Heart right ventricle (tissue), 16 donors: ENCODE data around the gene GNAO1. TPM values are rescaled to one million over a fixed set of nuclear protein-coding genes. Genes with fewer than 3 reads are reported as not detected.

Experiments
- ATAC-seq, 8 donors: fragments of 200-7000 bp; cut with Tn5 transposase; one replicate each; pipeline ENCODE4 v1.9.1; 2020; ENCODE audit warnings: mild to moderate bottlenecking in 8 of 8, moderate library complexity in 8 of 8, moderate number of reproducible peaks in 1 of 8
- DNase-seq, 2 donors: peaks; one replicate each; pipeline ENCODE4 v3.0.0-alpha.2; 2020
- H3K27ac ChIP-seq, 10 donors: fragments of 200-600 bp; sonication (generic) in 2 of 10; one replicate each; pipeline versions ENCODE4 v1.5.0 to v1.8.0; 2020 to 2022; ENCODE audit warnings: mild to moderate bottlenecking in 3 of 10
- H3K27me3 ChIP-seq, 7 donors: fragments of 200-600 bp; one replicate each; pipeline ENCODE4 v1.8.0; 2021 to 2022; ENCODE audit warnings: mild to moderate bottlenecking in 2 of 7
- H3K36me3 ChIP-seq, 9 donors: fragments of 200-600 bp; sonication (generic) in 1 of 9; one replicate each; pipeline versions ENCODE4 v1.5.0 to v1.8.0; 2020 to 2022; ENCODE audit warnings: mild to moderate bottlenecking in 2 of 9
- H3K4me1 ChIP-seq, 9 donors: fragments of 200-600 bp; sonication (generic) in 1 of 9; one replicate each; pipeline versions ENCODE4 v1.5.0 to v1.8.0; 2020 to 2022; ENCODE audit warnings: mild to moderate bottlenecking in 4 of 9
- H3K4me3 ChIP-seq, 10 donors: fragments of 200-600 bp; sonication (generic) in 2 of 10; one replicate each; pipeline versions ENCODE4 v1.5.0 to v1.8.0; 2020 to 2022; ENCODE audit warnings: mild to moderate bottlenecking in 7 of 10, moderate library complexity in 2 of 10
- H3K9me3 ChIP-seq, 11 donors: fragments of 200-600 bp in 10 of 11; sonication (generic) in 2 of 11; one replicate each; pipeline versions ENCODE4 v1.5.0 to v1.8.0; 2013 to 2022; ENCODE audit warnings: mild to moderate bottlenecking in 2 of 11, control low read depth in 1 of 11, moderate library complexity in 1 of 11
- WGBS, 2 donors: extraction: QIAGEN DNeasy Blood & Tissue Kit; methylation state at CpG; one replicate each; pipeline ENCODE4 v1.1.7; 2013; ENCODE audit warnings: inconsistent platforms in 1 of 2; 5-methylcytosine and 5-hydroxymethylcytosine counted together
- intact Hi-C, 10 donors: fragments of 100-400 bp; cut with DNase I; formaldehyde crosslinking; loops; one replicate each; pipeline versions ENCODE4 v1.11.1 to v1.14.2; 2022
- polyA plus RNA-seq, 2 donors: library from polyadenylated mRNA; stranded (reverse); fragments of 200-250 nt; gene quantifications; one replicate each; pipeline ENCODE4 v1.2.3, GENCODE V29; 2013
- total RNA-seq, 10 donors: library from RNA; stranded (reverse); fragmentation: NEBNext Ultra II Directional in 3 of 10; extraction: Animal tissue kit (Norgen Biotek cat#: 25700) in 3 of 10; gene quantifications; one replicate each; pipeline versions ENCODE4 v1.2.1 to v1.2.4, GENCODE V29; 2021 to 2023
- TF ChIP-seq, protein P1 (sequence below), 9 donors: fragments of 200-600 bp; sonication (generic) in 2 of 9; IDR thresholded peaks; one replicate each; pipeline versions ENCODE4 v1.5.0 to v1.8.0; 2021 to 2022; ENCODE audit warnings: antibody characterized with exemption in 9 of 9, mild to moderate bottlenecking in 5 of 9, moderate library complexity in 1 of 9
- donor health status: Arrhythmogenic right ventricular cardiomyopathy.
- donor health status: ischemic (EF 13 %, LVEDD 7.1; RV severe dilation, severe dysfunction).
- donor health status: healthy with polysubstance abuse.
- donor health status: DM: no; HTN: yes; CAD: no.
- donor health status: DM: no; HTN: no; CAD: no.
- donor health status: ischemic (EF 25% LVEDD 6.9; RV normal size, moderate dysfunction).
- donor health status: ischemic (EF 25% LVEDD 5.7; RV mildly dilated, moderate dysfunction).
- donor health status: healthy.
- donor health status: DM: yes; HTN: yes; CAD: no.
- donor health status: Ischemic cardiomyopathy.
- donor health status: ischemic (EF 35%, LVEDD 5.7; RV mildly dilated, moderate dysfunction).
- donor health status: nonischemic (EF 11% LVEDD 7.7; RV severe dilation, severe dysfunction).
- donor health status: DM: yes; HTN: yes; CAD: no.
- donor health status: PGD.
- donor health status: ischemic (EF 29% LVEDD 5.4; RV normal size, mild dysfunction).
- donor health status: nonischemic (EF 23%, LVEDD 6.1; RV moderate dilation, normal function).

The GNAO1 gene
- total and polyA plus RNA-seq, 12 donors: 1.4 to 36.7 (median 13.5) TPM

DNA sequence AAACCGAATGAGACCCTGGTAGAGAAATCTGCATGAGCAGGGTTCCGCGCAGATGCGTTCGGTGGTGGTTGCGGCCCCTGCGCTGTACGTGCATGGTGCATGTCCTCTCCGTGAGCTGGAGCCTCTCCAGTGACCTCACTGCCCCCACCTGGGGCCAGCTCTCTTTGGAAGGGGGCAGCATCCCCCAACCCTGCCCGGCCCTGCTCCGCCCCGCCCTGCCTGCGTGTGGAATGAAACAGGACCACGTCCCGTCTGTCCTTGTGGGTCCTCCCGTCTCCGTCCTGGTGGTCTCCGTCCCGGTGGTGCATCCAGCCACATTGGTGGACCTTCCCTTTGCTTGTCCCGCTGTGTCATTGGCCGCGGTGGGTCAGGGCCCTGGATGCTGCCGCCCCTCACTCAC lies 149.1 kb downstream of the GNAO1 start:
- ATAC-seq: no peak
- no peak overlapping the region for H3K4me3 ChIP-seq
- DNase-seq: no peak
- no peak overlapping the region for H3K27ac ChIP-seq
- TF ChIP-seq, protein P1, sequence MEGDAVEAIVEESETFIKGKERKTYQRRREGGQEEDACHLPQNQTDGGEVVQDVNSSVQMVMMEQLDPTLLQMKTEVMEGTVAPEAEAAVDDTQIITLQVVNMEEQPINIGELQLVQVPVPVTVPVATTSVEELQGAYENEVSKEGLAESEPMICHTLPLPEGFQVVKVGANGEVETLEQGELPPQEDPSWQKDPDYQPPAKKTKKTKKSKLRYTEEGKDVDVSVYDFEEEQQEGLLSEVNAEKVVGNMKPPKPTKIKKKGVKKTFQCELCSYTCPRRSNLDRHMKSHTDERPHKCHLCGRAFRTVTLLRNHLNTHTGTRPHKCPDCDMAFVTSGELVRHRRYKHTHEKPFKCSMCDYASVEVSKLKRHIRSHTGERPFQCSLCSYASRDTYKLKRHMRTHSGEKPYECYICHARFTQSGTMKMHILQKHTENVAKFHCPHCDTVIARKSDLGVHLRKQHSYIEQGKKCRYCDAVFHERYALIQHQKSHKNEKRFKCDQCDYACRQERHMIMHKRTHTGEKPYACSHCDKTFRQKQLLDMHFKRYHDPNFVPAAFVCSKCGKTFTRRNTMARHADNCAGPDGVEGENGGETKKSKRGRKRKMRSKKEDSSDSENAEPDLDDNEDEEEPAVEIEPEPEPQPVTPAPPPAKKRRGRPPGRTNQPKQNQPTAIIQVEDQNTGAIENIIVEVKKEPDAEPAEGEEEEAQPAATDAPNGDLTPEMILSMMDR (IDR thresholded peaks at IDR 0.05): no peak
- 94 to 96% methylated on average over 23 of the region's 23 CpGs for WGBS, 2 donors
- H3K9me3 ChIP-seq: no peaks in the 10 kb centered on the region
- peaks cover 0 to 15% (median 0%) of the 10 kb centered on the region in 9 donors for H3K4me1 ChIP-seq
- H3K36me3 ChIP-seq: peaks cover 0 to 4% (median 0%) of the 10 kb centered on the region in 9 donors
- H3K27me3 ChIP-seq: no peaks in the 10 kb centered on the region
- intact Hi-C loops: no loop called here

DNA sequence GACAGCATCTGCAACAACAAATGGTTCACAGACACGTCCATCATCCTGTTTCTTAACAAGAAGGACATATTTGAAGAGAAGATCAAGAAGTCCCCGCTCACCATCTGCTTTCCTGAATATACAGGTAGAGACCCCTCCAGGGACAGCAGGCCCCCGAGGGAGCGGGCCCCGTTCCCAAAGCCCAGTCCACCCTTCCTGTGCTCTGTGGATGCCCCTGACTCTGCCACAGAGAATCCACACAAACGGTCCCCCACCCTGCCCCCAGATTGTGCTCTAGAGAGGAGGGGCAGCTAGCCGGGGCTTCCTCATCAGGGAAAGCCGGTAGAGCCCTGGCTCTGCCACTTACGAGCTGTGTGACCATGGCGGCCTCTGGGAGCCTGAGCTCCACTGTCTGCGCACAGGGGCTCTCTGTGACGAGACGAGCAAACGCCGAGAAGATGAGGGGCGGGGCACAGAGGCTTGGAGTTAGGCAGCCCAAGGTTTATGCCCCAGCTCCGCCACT lies 149.6 kb downstream of the GNAO1 start:
- WGBS, 2 donors: 90 to 91% methylated on average over 17 of the region's 17 CpGs

DNA sequence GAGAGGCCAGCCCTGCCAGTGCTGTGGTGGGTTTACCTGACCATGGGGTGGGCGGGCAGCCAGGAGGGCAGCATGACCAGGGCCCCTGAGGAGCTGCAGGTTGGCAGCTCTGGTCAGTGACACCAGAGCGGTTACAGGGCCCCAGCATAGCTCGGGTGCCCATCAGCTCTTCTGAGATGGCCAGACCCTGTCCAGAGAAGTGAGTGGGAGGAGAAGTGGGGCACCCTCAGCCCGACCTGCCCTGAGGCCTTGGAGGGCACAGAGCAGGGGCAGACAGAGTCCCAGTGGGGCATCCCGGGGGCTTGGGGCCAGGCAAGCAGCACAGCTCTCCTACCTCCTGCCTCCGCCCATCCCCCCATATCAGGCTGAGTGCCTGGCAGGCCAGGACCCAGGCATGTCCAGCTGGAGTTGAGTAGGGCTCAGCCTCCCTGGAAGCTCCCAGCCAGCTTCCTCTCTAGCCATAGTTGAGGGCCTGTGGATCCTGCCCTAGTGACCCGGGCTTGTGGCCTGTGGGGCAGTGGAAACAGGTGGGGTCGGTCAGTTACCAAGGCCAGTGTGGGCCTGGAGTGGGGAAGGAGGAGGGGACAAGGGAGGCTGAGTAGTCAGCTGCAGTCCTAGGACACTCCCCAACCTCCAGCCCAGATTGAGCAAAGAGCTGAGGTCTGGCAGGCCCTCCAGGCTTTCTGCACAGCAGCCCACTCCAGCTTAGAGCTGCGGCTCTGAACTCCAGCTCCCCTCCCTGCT lies 150.5 kb downstream of the GNAO1 start:
- peaks cover 0 to 4% (median 0%) of the 10 kb centered on the region in 9 donors for H3K36me3 ChIP-seq

More for the DNA sequence above, 149.6 kb downstream of the GNAO1 start:
- Histone ChIP-seq H3K36me3 (peaks cover 0 to 4% (median 0%) of the 10 kb centered on the region in 9 donors), H3K27me3 (no peaks in the 10 kb centered on the region), H3K27ac (no peak overlapping the region), H3K4me3 (no peak overlapping the region), H3K9me3 (no peaks in the 10 kb centered on the region), H3K4me1 (peaks cover 0 to 12% (median 0%) of the 10 kb centered on the region in 9 donors)
- TF ChIP-seq, protein P1 (IDR thresholded peaks at IDR 0.05): no peak
- intact Hi-C loops: no loop called here
- no peak for DNase-seq
- no peak for ATAC-seq

DNA sequence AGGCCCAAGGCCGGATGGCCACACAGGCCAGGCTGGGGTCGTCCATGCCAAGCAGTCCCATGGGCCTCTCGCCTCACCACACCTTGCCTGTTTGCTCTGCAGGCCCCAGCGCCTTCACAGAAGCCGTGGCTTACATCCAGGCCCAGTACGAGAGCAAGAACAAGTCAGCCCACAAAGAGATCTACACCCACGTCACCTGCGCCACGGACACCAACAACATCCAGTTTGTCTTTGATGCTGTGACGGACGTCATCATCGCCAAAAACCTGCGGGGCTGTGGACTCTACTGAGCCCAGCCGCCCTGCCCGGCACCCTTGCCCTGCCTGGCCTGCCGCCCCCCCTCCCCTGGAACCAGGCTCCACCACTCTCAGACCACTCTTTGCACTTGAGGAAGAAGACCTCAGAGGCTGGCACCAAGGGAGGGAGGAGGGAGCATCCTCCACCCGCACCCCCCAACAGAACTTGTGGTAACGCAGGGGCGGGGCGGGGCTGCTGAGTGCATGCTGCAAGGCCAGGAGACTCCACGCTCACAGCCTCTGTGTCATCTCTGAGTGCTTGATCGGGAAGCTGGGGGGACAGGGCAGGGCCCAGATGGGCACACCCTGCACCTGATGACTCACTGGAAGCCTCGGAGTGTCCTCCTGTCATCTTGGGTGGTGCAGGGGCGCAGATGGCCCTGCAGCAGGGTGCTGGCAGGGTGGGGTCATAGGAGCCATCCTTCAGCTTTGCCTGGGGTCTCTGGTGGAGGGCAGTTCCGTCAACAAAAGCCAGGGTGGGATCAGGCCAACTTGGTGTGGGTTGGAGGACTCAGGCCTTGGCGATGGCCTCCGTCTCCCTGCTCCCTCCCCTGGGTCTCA lies 152.6 kb downstream of the GNAO1 start:
- DNase-seq (no peak), ATAC-seq (no peak)
- H3K27me3 ChIP-seq: no peaks in the 10 kb centered on the region
- H3K9me3 ChIP-seq: no peaks in the 10 kb centered on the region
- H3K27ac ChIP-seq: no peak overlapping the region
- peaks cover 0 to 4% (median 0%) of the 10 kb centered on the region in 9 donors for H3K36me3 ChIP-seq
- TF ChIP-seq, protein P1 (IDR thresholded peaks at IDR 0.05): no peak
- no peaks in the 10 kb centered on the region for H3K4me1 ChIP-seq
- intact Hi-C loops: no loop called here
- H3K4me3 ChIP-seq: no peak overlapping the region
- WGBS, 2 donors: 94 to 95% methylated on average over 27 of the region's 27 CpGs

More for the DNA sequence above, 150.5 kb downstream of the GNAO1 start:
- no peaks in the 10 kb centered on the region for H3K27me3 ChIP-seq
- H3K27ac ChIP-seq: no peak overlapping the region
- TF ChIP-seq, protein P1 (IDR thresholded peaks at IDR 0.05): no peak
- no peaks in the 10 kb centered on the region for H3K9me3 ChIP-seq
- peak in 1 of 2 donors; percentile 7 for DNase-seq
- WGBS, 2 donors: 89 to 90% methylated on average over 9 of the region's 9 CpGs
- no peak overlapping the region for H3K4me3 ChIP-seq
- ATAC-seq: no peak
- intact Hi-C loops: no loop called here
- H3K4me1 ChIP-seq: peaks cover 0 to 4% (median 0%) of the 10 kb centered on the region in 9 donors
